CD14-positive monocyte (primary cell): ENCODE measurements around the gene ERFL. TPM values are rescaled to one million over a fixed set of nuclear protein-coding genes. Genes with fewer than 3 reads are reported as not detected.

Experiments used
- DNase-seq, 3 donors: peaks; one replicate each; pipeline ENCODE4 v3.0.0-alpha.2; 2011 to 2022
- H2AFZ ChIP-seq: 2 replicates; pipeline ENCODE4 v1.6.0; 2012; ENCODE audit warnings: mild to moderate bottlenecking, low read depth, low read length, inconsistent platforms; ENCODE audit not compliant: insufficient read depth, poor library complexity, severe bottlenecking
- H3K27ac ChIP-seq, 2 donors: 1 replicate in 1 of 2; 2 replicates in 1 of 2; pipeline ENCODE4 v1.5.1; 2012 to 2013; ENCODE audit warnings: low read length in 2 of 2, control low read depth in 1 of 2, inconsistent platforms in 1 of 2, low read depth in 1 of 2, mild to moderate bottlenecking in 1 of 2
- H3K27me3 ChIP-seq, 2 donors: one replicate each; pipeline versions ENCODE4 v1.6.0 to v1.6.1; 2011 to 2013; ENCODE audit warnings: low read length in 2 of 2; ENCODE audit not compliant: control insufficient read depth in 2 of 2, insufficient read depth in 2 of 2
- H3K36me3 ChIP-seq, 2 donors: replicated peaks in 1 of 2; 1 replicate in 1 of 2; 2 replicates in 1 of 2; pipeline versions ENCODE4 v1.5.1 to v1.6.1; 2012 to 2013; ENCODE audit warnings: low read length in 2 of 2, control low read depth in 1 of 2, inconsistent platforms in 1 of 2, mild to moderate bottlenecking in 1 of 2; ENCODE audit not compliant: insufficient read depth in 2 of 2, control insufficient read depth in 1 of 2
- H3K4me1 ChIP-seq, 2 donors: 1 replicate in 1 of 2; 2 replicates in 1 of 2; pipeline versions ENCODE4 v1.5.1 to v1.6.1; 2012 to 2013; ENCODE audit warnings: low read length in 2 of 2, control low read depth in 1 of 2, inconsistent platforms in 1 of 2, mild to moderate bottlenecking in 1 of 2, moderate library complexity in 1 of 2; ENCODE audit not compliant: insufficient read depth in 2 of 2, control insufficient read depth in 1 of 2
- H3K4me2 ChIP-seq: replicated peaks from 2 replicates; pipeline ENCODE3; 2012; ENCODE audit warnings: low read length, moderate library complexity, mild to moderate bottlenecking; ENCODE audit not compliant: poor library complexity, severe bottlenecking; ENCODE audit errors: extremely low read depth
- H3K4me3 ChIP-seq, 3 experiments: fragments of 200-600 bp in 1 of 3; sonication (generic) in 1 of 3; replicated peaks in 1 of 3; 1 replicate in 2 of 3; 2 replicates in 1 of 3; pipeline ENCODE4 v1.5.1; 2011 to 2013; ENCODE audit warnings: low read length in 3 of 3, mild to moderate bottlenecking in 3 of 3, control low read depth in 2 of 3, low read depth in 2 of 3, inconsistent platforms in 1 of 3, moderate library complexity in 1 of 3
- H3K79me2 ChIP-seq: 2 replicates; pipeline ENCODE4 v1.6.0; 2012; ENCODE audit warnings: mild to moderate bottlenecking, control low read depth, inconsistent platforms, low read length, moderate library complexity; ENCODE audit not compliant: insufficient read depth
- H3K9ac ChIP-seq: 2 replicates; pipeline ENCODE4 v1.6.0; 2017; ENCODE audit warnings: low read length, mild to moderate bottlenecking; ENCODE audit not compliant: insufficient read depth, poor library complexity, severe bottlenecking
- H3K9me3 ChIP-seq, 2 donors: replicated peaks in 1 of 2; 1 replicate in 1 of 2; 2 replicates in 1 of 2; pipeline versions ENCODE4 v1.5.1 to v1.6.1; 2012 to 2013; ENCODE audit warnings: low read length in 2 of 2, control low read depth in 1 of 2; ENCODE audit not compliant: control insufficient read depth in 1 of 2, insufficient read depth in 1 of 2
- H4K20me1 ChIP-seq: 2 replicates; pipeline ENCODE4 v1.6.0; 2012; ENCODE audit warnings: mild to moderate bottlenecking, low read length, control low read depth, moderate library complexity; ENCODE audit not compliant: insufficient read depth
- H3K27ac Mint-ChIP-seq, 7 donors: one replicate each; pipeline ENCODE4 v1.8.0; 2020; ENCODE audit warnings: mild to moderate bottlenecking in 7 of 7, mixed read lengths in 7 of 7, moderate library complexity in 6 of 7, inconsistent platforms in 2 of 7
- H3K27me3 Mint-ChIP-seq, 3 donors: one replicate each; pipeline ENCODE4 v1.8.0; 2021 to 2022; ENCODE audit warnings: low read depth in 3 of 3, mild to moderate bottlenecking in 3 of 3, mixed read lengths in 3 of 3, moderate library complexity in 3 of 3, inconsistent platforms in 1 of 3
- H3K36me3 Mint-ChIP-seq, 2 donors: one replicate each; pipeline ENCODE4 v1.8.0; 2020; ENCODE audit warnings: mixed read lengths in 2 of 2, inconsistent platforms in 1 of 2, mild to moderate bottlenecking in 1 of 2
- H3K4me1 Mint-ChIP-seq: one replicate; pipeline ENCODE4 v1.8.0; 2020; ENCODE audit warnings: mild to moderate bottlenecking, mixed read lengths
- H3K4me3 Mint-ChIP-seq, 2 donors: one replicate each; pipeline ENCODE4 v1.8.0; 2020; ENCODE audit warnings: mild to moderate bottlenecking in 2 of 2, mixed read lengths in 2 of 2, moderate library complexity in 1 of 2
- H3K9me3 Mint-ChIP-seq, 7 donors: one replicate each; pipeline ENCODE4 v1.8.0; 2020 to 2022; ENCODE audit warnings: mixed read lengths in 7 of 7, mild to moderate bottlenecking in 6 of 7, moderate library complexity in 6 of 7, inconsistent platforms in 2 of 7
- CTCF ChIP-seq: fragments of 200-600 bp; IDR thresholded peaks from one replicate; pipeline ENCODE4 v1.8.0; 2022; ENCODE audit warnings: antibody characterized with exemption, mild to moderate bottlenecking
- WGBS: methylation state at CpG from one replicate; pipeline ENCODE4 v1.1.5; 2013; ENCODE audit warnings: missing lambda C conversion rate; ENCODE audit not compliant: insufficient coverage; 5-methylcytosine and 5-hydroxymethylcytosine counted together
- intact Hi-C, 2 donors: fragments of 100-400 bp; cut with micrococcal nuclease; formaldehyde crosslinking; loops; one replicate each; pipeline versions ENCODE4 v1.15.0 to v1.15.1; 2023
- polyA plus RNA-seq, 3 donors: library from polyadenylated mRNA; depleted of rRNA in 1 of 3; unstranded in 2 of 3; stranded (reverse) in 1 of 3; fragments of 300-500 nt in 2 of 3; fragments of >200 nt in 1 of 3; fragmentation: Illumina TruSeq in 2 of 3; gene quantifications; 1 replicate in 2 of 3; 2 replicates in 1 of 3; pipeline ENCODE4 v1.2.3, GENCODE V29; 2012 to 2021

Gene ERFL
- polyA plus RNA-seq, 3 donors = not detected

GRCh38 chr19:41869374-41869955, 58.8 kb downstream of the ERFL start:
- no peaks in the 10 kb centered on the region for H3K27me3 ChIP-seq
- no peaks in the 10 kb centered on the region for H3K9me3 ChIP-seq
- H3K4me3 ChIP-seq = no peak overlapping the region
- WGBS = 93% methylated on average over 10 of the region's 13 CpGs
- no peak overlapping the region for H3K4me3 Mint-ChIP-seq
- no peak overlapping the region for H3K9ac ChIP-seq
- H3K36me3 Mint-ChIP-seq = peaks cover 39 to 67% of the 10 kb centered on the region in 2 donors
- H3K27ac Mint-ChIP-seq = peak overlapping the region in 5 of 7 donors; percentile 15 to 76 (median 54)
- H3K4me2 ChIP-seq = no peak overlapping the region
- H3K4me1 ChIP-seq = peaks cover 53 to 57% of the 10 kb centered on the region in 2 donors
- TF ChIP-seq CTCF = no peak
- H3K27ac ChIP-seq = peak overlapping the region; percentile 9 to 47
- peaks cover 73% of the 10 kb centered on the region for H4K20me1 ChIP-seq
- no peak overlapping the region for H2AFZ ChIP-seq
- peaks cover 40 to 64% of the 10 kb centered on the region in 2 donors for H3K36me3 ChIP-seq
- intact Hi-C loops = no loop called here
- H3K27me3 Mint-ChIP-seq = peaks cover 0 to 4% (median 0%) of the 10 kb centered on the region in 3 donors
- H3K4me1 Mint-ChIP-seq = peaks cover 67% of the 10 kb centered on the region
- peaks cover 43% of the 10 kb centered on the region for H3K79me2 ChIP-seq
- peaks cover 0 to 2% (median 0%) of the 10 kb centered on the region in 7 donors for H3K9me3 Mint-ChIP-seq
- no peak for DNase-seq

DNA sequence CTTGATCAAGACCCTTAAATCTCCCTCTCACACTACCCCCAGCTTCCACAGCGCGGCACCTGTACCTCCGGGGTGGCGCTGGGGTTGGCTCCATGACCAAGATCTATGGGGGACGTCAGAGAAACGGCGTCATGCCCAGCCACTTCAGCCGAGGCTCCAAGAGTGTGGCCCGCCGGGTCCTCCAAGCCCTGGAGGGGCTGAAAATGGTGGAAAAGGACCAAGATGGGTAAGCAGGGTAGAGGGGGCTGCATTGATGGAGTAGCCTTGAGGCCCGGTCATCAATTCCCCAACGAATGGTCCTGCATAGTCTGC, 59.3 kb downstream of the ERFL start:
- WGBS = 95% methylated on average over 11 of the region's 12 CpGs
- Histone ChIP-seq H3K27me3 (no peaks in the 10 kb centered on the region), H4K20me1 (peaks cover 78% of the 10 kb centered on the region), H3K9ac (no peak overlapping the region), H3K4me1 (peaks cover 48 to 52% of the 10 kb centered on the region in 2 donors), H3K4me3 (no peak overlapping the region), H2AFZ (no peak overlapping the region), H3K36me3 (peaks cover 45 to 69% of the 10 kb centered on the region in 2 donors), H3K27ac (peak overlapping the region; percentile 5 to 47), H3K79me2 (peaks cover 48% of the 10 kb centered on the region), H3K4me2 (no peak overlapping the region), H3K9me3 (no peaks in the 10 kb centered on the region)
- peak overlapping the region in 2 of 7 donors; percentile 37 to 50 for H3K27ac Mint-ChIP-seq
- H3K4me3 Mint-ChIP-seq = no peak overlapping the region
- no peak for DNase-seq
- intact Hi-C loops = no loop called here
- H3K27me3 Mint-ChIP-seq = peaks cover 0 to 4% (median 0%) of the 10 kb centered on the region in 3 donors
- peaks cover 65% of the 10 kb centered on the region for H3K4me1 Mint-ChIP-seq
- H3K9me3 Mint-ChIP-seq = peaks cover 0 to 2% (median 0%) of the 10 kb centered on the region in 7 donors
- no peak for TF ChIP-seq CTCF
- H3K36me3 Mint-ChIP-seq = peaks cover 45 to 72% of the 10 kb centered on the region in 2 donors
